ENCODE data around the gene LSS. TPM values are rescaled to one million over a fixed set of nuclear protein-coding genes. Genes with fewer than 3 reads are reported as not detected.

Gene LSS
- total RNA-seq, 4 donors from 2014 or later, result 55.5 to 131 (median 115) TPM

- intact Hi-C loops (cut with DNase I), result no loop called here
- TF ChIP-seq POLR2A (IDR thresholded peaks at IDR 0.05) (no peak), CTCF (IDR thresholded peaks at IDR 0.05) (no peak)
- Histone ChIP-seq H3K36me3 (peaks cover 7 to 54% (median 11%) of the 10 kb centered on the region in 3 donors), H3K4me1 (peaks cover 0 to 41% (median 15%) of the 10 kb centered on the region in 3 donors), H3K27me3 (no peaks in the 10 kb centered on the region), H3K27ac (peak overlapping the region; percentile 46 to 83 (median 76)), H3K4me3 (no peak overlapping the region), H3K9me3 (no peaks in the 10 kb centered on the region)
- WGBS, 2 donors, result 68 to 75% methylated on average over 4 to 9 of the region's 9 CpGs
- no peak for DNase-seq
These were observed 39.2 kb downstream of the LSS start for GRCh38 chr21:46189213-46189958.

GRCh38 chr21:46188226-46189212, 40.1 kb downstream of the LSS start:
- DNase-seq, result no peak
- intact Hi-C loops (cut with DNase I), result no loop called here
- 54 to 57% methylated on average over 17 of the region's 17 CpGs for WGBS, 2 donors

GRCh38 chr21:46187814-46188213, 40.8 kb downstream of the LSS start:
- H3K9me3 ChIP-seq, result no peaks in the 10 kb centered on the region
- peak overlapping the region in 3 of 4 donors; percentile 72 to 83 (median 79) for H3K27ac ChIP-seq
- DNase-seq, result no peak
- H3K4me1 ChIP-seq, result peaks cover 0 to 44% (median 15%) of the 10 kb centered on the region in 3 donors
- 89 to 91% methylated on average over 7 of the region's 7 CpGs for WGBS, 2 donors
- no peaks in the 10 kb centered on the region for H3K27me3 ChIP-seq
- TF ChIP-seq CTCF (IDR thresholded peaks at IDR 0.05), result no peak
- H3K36me3 ChIP-seq, result peaks cover 0 to 38% (median 0%) of the 10 kb centered on the region in 3 donors
- H3K4me3 ChIP-seq, result no peak overlapping the region
- intact Hi-C loops (cut with DNase I), result no loop called here

More at GRCh38 chr21:46188226-46189212, 40.1 kb downstream of the LSS start:
- H3K27me3 ChIP-seq, result no peaks in the 10 kb centered on the region
- H3K9me3 ChIP-seq, result no peaks in the 10 kb centered on the region
- peaks cover 0 to 41% (median 15%) of the 10 kb centered on the region in 3 donors for H3K4me1 ChIP-seq
- no peak for TF ChIP-seq POLR2A (IDR thresholded peaks at IDR 0.05)
- no peak for TF ChIP-seq CTCF (IDR thresholded peaks at IDR 0.05)
- H3K27ac ChIP-seq, result peak overlapping the region; percentile 46 to 83 (median 76)
- peaks cover 0 to 45% (median 2%) of the 10 kb centered on the region in 3 donors for H3K36me3 ChIP-seq
- no peak overlapping the region for H3K4me3 ChIP-seq

GRCh38 chr21:46187261-46187660, 41.3 kb downstream of the LSS start:
- no peaks in the 10 kb centered on the region for H3K9me3 ChIP-seq
- H3K4me3 ChIP-seq, result no peak overlapping the region
- peak overlapping the region in 1 of 4 donors; percentile 72 for H3K27ac ChIP-seq
- no peak for DNase-seq
- H3K27me3 ChIP-seq, result no peaks in the 10 kb centered on the region
- intact Hi-C loops (cut with DNase I), result no loop called here
- H3K4me1 ChIP-seq, result peaks cover 0 to 45% (median 15%) of the 10 kb centered on the region in 3 donors
- H3K36me3 ChIP-seq, result peaks cover 0 to 33% (median 0%) of the 10 kb centered on the region in 3 donors
- TF ChIP-seq CTCF (IDR thresholded peaks at IDR 0.05) (no peak), POLR2A (IDR thresholded peaks at IDR 0.05) (no peak)
- WGBS, 2 donors, result 90 to 91% methylated on average over 8 of the region's 8 CpGs
